ENCODE data around the gene NAPSA.

The NAPSA gene

GRCh38 chr19:50320051-50320450 lies 45.4 kb downstream of the NAPSA start:
- no peaks in the 10 kb centered on the region for H4K20me1 ChIP-seq (ENCODE audit: insufficient read depth, low read length)
- H3K79me2 ChIP-seq (ENCODE audit: insufficient read depth, low read length), result no peaks in the 10 kb centered on the region
- H3K4me1 ChIP-seq (ENCODE audit: insufficient read depth, low read length, severe bottlenecking), result no peaks in the 10 kb centered on the region
- H3K4me3 ChIP-seq (ENCODE audit: low read depth, low read length, poor library complexity, severe bottlenecking), result no peak overlapping the region
- 0 out of 2 replicates have a peak, but pooled peaks cover 5% of the 10 kb centered on the region for H3K36me3 ChIP-seq (ENCODE audit: insufficient read depth, low read length)
- no peak overlapping the region for H3K4me2 ChIP-seq (ENCODE audit: low read length)
- no peaks in the 10 kb centered on the region for H3K9me2 ChIP-seq (ENCODE audit: low read depth, low read length)
- TF ChIP-seq EZH2 (IDR thresholded peaks at IDR 0.05; ENCODE audit: borderline replicate concordance, low read length) (no peak), CTCF (IDR thresholded peaks at IDR 0.05; ENCODE audit: low read length) (no peak)
- no peak overlapping the region for H3K9ac ChIP-seq (ENCODE audit: low read length)
- H3K27me3 ChIP-seq (ENCODE audit: insufficient read depth, low read length), result no peaks in the 10 kb centered on the region
- H3K9me3 ChIP-seq (ENCODE audit: low read length), result no peaks in the 10 kb centered on the region
- no peak overlapping the region for H2AFZ ChIP-seq (ENCODE audit: low read length)
- H3F3A ChIP-seq (ENCODE audit: insufficient read depth, low read length), result no peaks in the 10 kb centered on the region
- H3K27ac ChIP-seq (ENCODE audit: low read depth, low read length, poor library complexity, severe bottlenecking), result no peak overlapping the region

- TF ChIP-seq EZH2 (IDR thresholded peaks at IDR 0.05; ENCODE audit: borderline replicate concordance, low read length) (no peak), CTCF (IDR thresholded peaks at IDR 0.05; ENCODE audit: low read length) (no peak)
- Histone ChIP-seq H3K9me3 (ENCODE audit: low read length) (no peaks in the 10 kb centered on the region), H3K4me3 (ENCODE audit: low read depth, low read length, poor library complexity, severe bottlenecking) (no peak overlapping the region), H2AFZ (ENCODE audit: low read length) (no peak overlapping the region), H3K4me2 (ENCODE audit: low read length) (no peak overlapping the region), H3K27ac (ENCODE audit: low read depth, low read length, poor library complexity, severe bottlenecking) (no peak overlapping the region), H3K36me3 (ENCODE audit: insufficient read depth, low read length) (0 out of 2 replicates have a peak, but pooled peaks cover 5% of the 10 kb centered on the region), H3K79me2 (ENCODE audit: insufficient read depth, low read length) (no peaks in the 10 kb centered on the region), H3K9me2 (ENCODE audit: low read depth, low read length) (no peaks in the 10 kb centered on the region), H4K20me1 (ENCODE audit: insufficient read depth, low read length) (no peaks in the 10 kb centered on the region), H3K27me3 (ENCODE audit: insufficient read depth, low read length) (no peaks in the 10 kb centered on the region), H3F3A (ENCODE audit: insufficient read depth, low read length) (no peaks in the 10 kb centered on the region), H3K4me1 (ENCODE audit: insufficient read depth, low read length, severe bottlenecking) (no peaks in the 10 kb centered on the region), H3K9ac (ENCODE audit: low read length) (no peak overlapping the region)
Measured at GRCh38 chr19:50319156-50319555, 46.3 kb downstream of the NAPSA start.

- Histone ChIP-seq H3K36me3 (ENCODE audit: insufficient read depth, low read length) (0 out of 2 replicates have a peak, but pooled peaks cover 3% of the 10 kb centered on the region), H3K79me2 (ENCODE audit: insufficient read depth, low read length) (no peaks in the 10 kb centered on the region), H3K4me3 (ENCODE audit: low read depth, low read length, poor library complexity, severe bottlenecking) (no peak overlapping the region), H3K9me3 (ENCODE audit: low read length) (no peaks in the 10 kb centered on the region), H3K9me2 (ENCODE audit: low read depth, low read length) (no peaks in the 10 kb centered on the region), H3K4me1 (ENCODE audit: insufficient read depth, low read length, severe bottlenecking) (no peaks in the 10 kb centered on the region), H3K9ac (ENCODE audit: low read length) (no peak overlapping the region), H3K27ac (ENCODE audit: low read depth, low read length, poor library complexity, severe bottlenecking) (no peak overlapping the region), H2AFZ (ENCODE audit: low read length) (no peak overlapping the region), H3K27me3 (ENCODE audit: insufficient read depth, low read length) (0 out of 2 replicates have a peak, but pooled peaks cover 1% of the 10 kb centered on the region), H3F3A (ENCODE audit: insufficient read depth, low read length) (no peaks in the 10 kb centered on the region), H3K4me2 (ENCODE audit: low read length) (no peak overlapping the region), H4K20me1 (ENCODE audit: insufficient read depth, low read length) (no peaks in the 10 kb centered on the region)
- TF ChIP-seq CTCF (IDR thresholded peaks at IDR 0.05; ENCODE audit: low read length) (no peak), EZH2 (IDR thresholded peaks at IDR 0.05; ENCODE audit: borderline replicate concordance, low read length) (no peak)
Measured at GRCh38 chr19:50318438-50318837, 47.0 kb downstream of the NAPSA start.

Data from OCI-LY1 (cell line).